ENCODE data around the gene HMGN3.

Gene HMGN3

GRCh38 chr6:79184086-79184485, 50.4 kb downstream of the HMGN3 start:
- no peak for DNase-seq

DNA sequence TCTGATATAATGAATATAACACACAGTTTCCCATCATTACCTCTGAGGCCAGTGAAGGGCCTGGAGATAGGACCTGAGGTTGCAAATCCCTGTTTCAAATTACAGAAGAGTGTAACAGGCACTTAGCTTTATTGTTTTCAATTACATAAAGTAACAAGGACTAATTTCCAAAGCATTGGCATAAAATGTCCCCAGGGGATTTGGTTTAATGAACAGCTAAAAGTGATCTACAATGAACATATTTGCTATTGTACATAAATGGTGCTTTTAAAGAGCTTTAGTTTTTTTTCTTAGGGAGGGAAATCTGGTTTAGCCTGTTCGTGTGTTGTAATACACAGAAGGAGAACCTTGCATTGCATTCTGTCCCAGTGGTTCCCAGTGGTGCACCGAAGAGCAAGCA, 54.4 kb downstream of the HMGN3 start:
- no peak for DNase-seq

DNA sequence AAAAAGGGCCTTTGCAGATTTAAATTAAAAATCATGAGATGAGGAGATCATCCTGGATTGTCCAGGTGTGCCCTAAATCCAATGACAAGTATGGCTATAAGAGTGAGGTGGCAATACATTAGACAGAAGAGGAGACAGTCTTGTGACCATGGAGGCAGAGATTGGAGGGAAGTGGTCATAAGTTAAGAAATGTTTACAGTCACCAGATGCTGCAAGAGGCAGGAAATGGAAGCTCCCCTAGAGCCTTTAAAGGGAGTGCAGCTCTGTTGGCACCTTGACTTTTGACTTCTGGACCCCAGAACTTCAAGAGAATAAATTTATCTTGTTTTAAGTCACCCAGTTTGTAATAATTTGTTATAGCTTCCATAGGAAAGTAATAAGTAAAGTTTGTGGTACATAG, 61.1 kb downstream of the HMGN3 start:
- DNase-seq, result no peak

DNA sequence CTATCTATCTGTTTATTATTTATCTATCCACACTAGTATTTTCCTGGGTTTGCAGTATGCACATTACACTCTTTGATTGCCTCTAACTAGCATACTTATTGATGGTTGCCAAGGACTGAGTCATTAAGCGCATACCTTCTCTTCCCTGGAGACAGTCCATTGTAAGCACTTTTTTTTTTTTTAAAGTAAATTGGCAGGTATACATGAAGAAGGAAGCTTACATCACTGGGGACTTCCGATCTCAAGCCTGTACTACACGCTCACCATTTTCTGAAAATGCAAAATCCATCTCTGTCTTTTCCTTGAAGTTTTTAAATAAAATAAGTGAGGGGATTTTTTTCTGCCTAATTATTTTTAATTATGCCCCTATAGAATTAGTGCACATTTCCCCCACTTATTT, 63.5 kb downstream of the HMGN3 start:
- DNase-seq, result no peak

GRCh38 chr6:79170431-79170830, 64.1 kb downstream of the HMGN3 start:
- DNase-seq, result no peak

GRCh38 chr6:79168695-79168980, 65.8 kb downstream of the HMGN3 start:
- no peak for DNase-seq

- DNase-seq, result no peak
Measured at GRCh38 chr6:79167931-79168694, 66.4 kb downstream of the HMGN3 start.

GRCh38 chr6:79159846-79160245, 74.6 kb downstream of the HMGN3 start:
- no peak for DNase-seq

- DNase-seq, result no peak
Measured at GRCh38 chr6:79158856-79159516, 75.5 kb downstream of the HMGN3 start.

- no peak for DNase-seq
Measured at GRCh38 chr6:79157961-79158644, 76.4 kb downstream of the HMGN3 start.

GRCh38 chr6:79152269-79152737, 82.2 kb downstream of the HMGN3 start:
- DNase-seq, result no peak
